ENCODE results near the gene ELMO1.

Gene ELMO1

GRCh38 chr7:36945612-36946400, 502.9 kb downstream of the ELMO1 start:
- Histone ChIP-seq H3K27me3 (no peaks in the 10 kb centered on the region), H3K4me3 (no peak overlapping the region), H3K9me3 (peaks cover 0 to 5% (median 0%) of the 10 kb centered on the region in 3 donors), H3K4me1 (peaks cover 0 to 8% (median 6%) of the 10 kb centered on the region in 4 donors), H3K27ac (no peak overlapping the region), H3K36me3 (no peaks in the 10 kb centered on the region)
- intact Hi-C loops (cut with DNase I; ENCODE audit: low total_unique reads) = no loop called here
- DNase-seq = no peak
- TF ChIP-seq CTCF (IDR thresholded peaks at IDR 0.05) = no peak

GRCh38 chr7:36944838-36945237, 503.8 kb downstream of the ELMO1 start:
- H3K4me3 ChIP-seq = no peak overlapping the region
- TF ChIP-seq CTCF (IDR thresholded peaks at IDR 0.05) = no peak
- DNase-seq = no peak
- H3K27ac ChIP-seq = no peak overlapping the region
- H3K27me3 ChIP-seq = no peaks in the 10 kb centered on the region
- H3K36me3 ChIP-seq = no peaks in the 10 kb centered on the region
- intact Hi-C loops (cut with DNase I; ENCODE audit: low total_unique reads) = no loop called here
- H3K9me3 ChIP-seq = peaks cover 0 to 15% (median 0%) of the 10 kb centered on the region in 3 donors
- peaks cover 0 to 8% (median 6%) of the 10 kb centered on the region in 4 donors for H3K4me1 ChIP-seq

- H3K4me3 ChIP-seq = no peak overlapping the region
- H3K27ac ChIP-seq = no peak overlapping the region
- intact Hi-C loops (cut with DNase I; ENCODE audit: low total_unique reads) = no loop called here
- no peak for TF ChIP-seq CTCF (IDR thresholded peaks at IDR 0.05)
- peaks cover 0 to 25% (median 7%) of the 10 kb centered on the region in 3 donors for H3K9me3 ChIP-seq
- no peaks in the 10 kb centered on the region for H3K27me3 ChIP-seq
- no peak for DNase-seq
- H3K4me1 ChIP-seq = peaks cover 0 to 8% (median 6%) of the 10 kb centered on the region in 4 donors
- H3K36me3 ChIP-seq = peaks cover 0 to 8% (median 0%) of the 10 kb centered on the region in 3 donors
Measured at GRCh38 chr7:36943591-36944435, 504.9 kb downstream of the ELMO1 start.

- Histone ChIP-seq H3K27me3 (no peaks in the 10 kb centered on the region), H3K27ac (no peak overlapping the region), H3K9me3 (peaks cover 0 to 33% (median 14%) of the 10 kb centered on the region in 3 donors), H3K4me1 (peaks cover 0 to 8% (median 6%) of the 10 kb centered on the region in 4 donors), H3K4me3 (no peak overlapping the region), H3K36me3 (peaks cover 0 to 11% (median 1%) of the 10 kb centered on the region in 3 donors)
- intact Hi-C loops (cut with DNase I; ENCODE audit: low total_unique reads) = no loop called here
- no peak for TF ChIP-seq CTCF (IDR thresholded peaks at IDR 0.05)
- no peak for DNase-seq
Measured at GRCh38 chr7:36942955-36943354, 505.7 kb downstream of the ELMO1 start.

- Histone ChIP-seq H3K9me3 (peaks cover 0 to 38% (median 18%) of the 10 kb centered on the region in 3 donors), H3K27ac (no peak overlapping the region)
- TF ChIP-seq CTCF (IDR thresholded peaks at IDR 0.05) = no peak
Measured at GRCh38 chr7:36942541-36942940, 506.1 kb downstream of the ELMO1 start.

More at GRCh38 chr7:36942541-36942940, 506.1 kb downstream of the ELMO1 start:
- Histone ChIP-seq H3K27me3 (no peaks in the 10 kb centered on the region), H3K36me3 (peaks cover 0 to 15% (median 5%) of the 10 kb centered on the region in 3 donors), H3K4me3 (no peak overlapping the region), H3K4me1 (peaks cover 0 to 8% (median 6%) of the 10 kb centered on the region in 4 donors)
- no peak for DNase-seq
- intact Hi-C loops (cut with DNase I; ENCODE audit: low total_unique reads) = no loop called here

Data from tibial artery (tissue), 4 donors.